H9 (cell line): ENCODE data around the gene DENND11. TPM values are rescaled to one million over a fixed set of nuclear protein-coding genes. Genes with fewer than 3 reads are reported as not detected.

Experiments
- DNase-seq: peaks from one replicate; pipeline ENCODE4 v3.0.0-alpha.2; 2017
- H2AFZ ChIP-seq: one replicate; pipeline ENCODE4 v1.6.1; 2013; ENCODE audit warnings: mild to moderate bottlenecking, low read length, control low read depth, moderate library complexity
- H2AK5ac ChIP-seq: 2 replicates; pipeline ENCODE4 v1.6.1; 2013; ENCODE audit warnings: low read length, control low read depth, mixed read lengths; ENCODE audit not compliant: insufficient read length
- H2BK120ac ChIP-seq: one replicate; pipeline ENCODE4 v1.6.1; 2013; ENCODE audit warnings: low read depth, mild to moderate bottlenecking, low read length, control low read depth, inconsistent platforms; ENCODE audit not compliant: poor library complexity, severe bottlenecking
- H2BK12ac ChIP-seq: 2 replicates; pipeline ENCODE4 v1.6.1; 2013; ENCODE audit warnings: low read length, control low read depth, mixed read lengths, low read depth; ENCODE audit not compliant: insufficient read length
- H2BK15ac ChIP-seq: 2 replicates; pipeline ENCODE4 v1.6.1; 2013; ENCODE audit warnings: low read depth, low read length, control low read depth
- H2BK20ac ChIP-seq: one replicate; pipeline ENCODE4 v1.6.1; 2013; ENCODE audit warnings: low read depth, mild to moderate bottlenecking, low read length, control low read depth, inconsistent platforms; ENCODE audit not compliant: poor library complexity, severe bottlenecking
- H2BK5ac ChIP-seq: 2 replicates; pipeline ENCODE4 v1.6.1; 2013; ENCODE audit warnings: low read length, control low read depth, mixed read lengths; ENCODE audit not compliant: insufficient read length
- H3K14ac ChIP-seq: 2 replicates; pipeline ENCODE4 v1.6.1; 2013; ENCODE audit warnings: low read length, control low read depth; ENCODE audit not compliant: insufficient read depth
- H3K18ac ChIP-seq: 2 replicates; pipeline ENCODE4 v1.6.1; 2013; ENCODE audit warnings: low read depth, mild to moderate bottlenecking, mixed read lengths, low read length, control low read depth; ENCODE audit not compliant: insufficient read length
- H3K23ac ChIP-seq: 2 replicates; pipeline ENCODE4 v1.6.1; 2013; ENCODE audit warnings: low read length, control low read depth, mixed read lengths, low read depth; ENCODE audit not compliant: insufficient read length
- H3K23me2 ChIP-seq: 2 replicates; pipeline ENCODE4 v1.6.1; 2013; ENCODE audit warnings: low read depth, mild to moderate bottlenecking, mixed read lengths, low read length, control low read depth; ENCODE audit not compliant: insufficient read length, poor library complexity, severe bottlenecking
- H3K27ac ChIP-seq: 2 replicates; pipeline ENCODE4 v1.5.1; 2013; ENCODE audit warnings: low read length, control low read depth, mixed read lengths, low read depth; ENCODE audit not compliant: insufficient read length
- H3K27me3 ChIP-seq: 2 replicates; pipeline ENCODE4 v1.6.1; 2013; ENCODE audit warnings: low read length, control low read depth, inconsistent platforms; ENCODE audit not compliant: insufficient read depth
- H3K4ac ChIP-seq: 2 replicates; pipeline ENCODE4 v1.6.1; 2013; ENCODE audit warnings: low read depth, mild to moderate bottlenecking, control low read depth, inconsistent platforms, low read length, moderate library complexity
- H3K4me1 ChIP-seq: 2 replicates; pipeline ENCODE4 v1.6.1; 2013; ENCODE audit warnings: low read length, control low read depth, inconsistent platforms; ENCODE audit not compliant: insufficient read depth
- H3K4me2 ChIP-seq: 2 replicates; pipeline ENCODE4 v1.6.1; 2013; ENCODE audit warnings: low read length, control low read depth, mixed read lengths; ENCODE audit not compliant: insufficient read length, insufficient read depth
- H3K56ac ChIP-seq: 2 replicates; pipeline ENCODE4 v1.6.1; 2013; ENCODE audit warnings: low read depth, mild to moderate bottlenecking, mixed read lengths, low read length, control low read depth; ENCODE audit not compliant: insufficient read length
- H3K79me1 ChIP-seq: 2 replicates; pipeline ENCODE4 v1.6.1; 2013; ENCODE audit warnings: low read depth, mild to moderate bottlenecking, moderate library complexity, low read length, control low read depth, inconsistent platforms; ENCODE audit not compliant: insufficient read depth, poor library complexity, severe bottlenecking
- H3K79me2 ChIP-seq: 2 replicates; pipeline ENCODE4 v1.6.1; 2013; ENCODE audit warnings: low read length, control low read depth, inconsistent platforms; ENCODE audit not compliant: insufficient read depth
- H3K9ac ChIP-seq: 2 replicates; pipeline ENCODE4 v1.6.1; 2013; ENCODE audit warnings: low read length, control low read depth, mixed read lengths; ENCODE audit not compliant: insufficient read length; ENCODE audit errors: extremely low read depth
- H3K9me3 ChIP-seq: one replicate; pipeline ENCODE4 v1.6.1; 2013; ENCODE audit warnings: low read depth, low read length, inconsistent platforms; ENCODE audit not compliant: control insufficient read depth
- H3T11ph ChIP-seq: one replicate; pipeline ENCODE4 v1.6.1; 2013; ENCODE audit warnings: mild to moderate bottlenecking, low read length, control low read depth, inconsistent platforms
- H4K20me1 ChIP-seq: one replicate; pipeline ENCODE4 v1.6.1; 2013; ENCODE audit not compliant: control insufficient read depth, insufficient read length, insufficient read depth
- H4K5ac ChIP-seq: 2 replicates; pipeline ENCODE4 v1.6.1; 2013; ENCODE audit warnings: low read depth, mild to moderate bottlenecking, mixed read lengths, low read length, control low read depth; ENCODE audit not compliant: insufficient read length
- H4K8ac ChIP-seq: replicated peaks from 2 replicates; pipeline ENCODE4 v1.6.1; 2013; ENCODE audit warnings: low read length, control low read depth, mixed read lengths, low read depth; ENCODE audit not compliant: insufficient read length
- H4K91ac ChIP-seq: 2 replicates; pipeline ENCODE4 v1.6.1; 2013; ENCODE audit warnings: low read depth, mild to moderate bottlenecking, moderate library complexity, mixed read lengths, low read length, control low read depth; ENCODE audit not compliant: insufficient read length
- H3K27ac Mint-ChIP-seq, 3 experiments: 2 replicates in 2 of 3; 3 replicates in 1 of 3; pipeline ENCODE4 v1.8.0; 2020 to 2021; ENCODE audit warnings: mixed read lengths in 3 of 3, mild to moderate bottlenecking in 1 of 3, moderate library complexity in 1 of 3
- H3K27me3 Mint-ChIP-seq: 2 replicates; pipeline ENCODE4 v1.8.0; 2021; ENCODE audit warnings: low read depth, mild to moderate bottlenecking, moderate library complexity, mixed read lengths
- H3K36me3 Mint-ChIP-seq, 3 experiments: 2 replicates in 2 of 3; 3 replicates in 1 of 3; pipeline ENCODE4 v1.8.0; 2020 to 2021; ENCODE audit warnings: low read depth in 3 of 3, mixed read lengths in 3 of 3; ENCODE audit not compliant: insufficient read depth in 1 of 3
- H3K4me1 Mint-ChIP-seq, 2 experiments: 2 replicates each; pipeline ENCODE4 v1.8.0; 2020; ENCODE audit warnings: mixed read lengths in 2 of 2
- H3K4me3 Mint-ChIP-seq, 2 experiments: 2 replicates in 1 of 2; 3 replicates in 1 of 2; pipeline ENCODE4 v1.8.0; 2020 to 2021; ENCODE audit warnings: mild to moderate bottlenecking in 2 of 2, mixed read lengths in 2 of 2, moderate library complexity in 1 of 2
- H3K9me3 Mint-ChIP-seq, 2 experiments: 2 replicates in 1 of 2; 3 replicates in 1 of 2; pipeline ENCODE4 v1.8.0; 2020; ENCODE audit warnings: mild to moderate bottlenecking in 2 of 2, mixed read lengths in 2 of 2, moderate library complexity in 1 of 2
- CTCF ChIP-seq: fragments of 200-600 bp; sonication (generic); conservative IDR thresholded peaks from 3 replicates; pipeline ENCODE4 v1.8.0; 2021; ENCODE audit warnings: antibody characterized with exemption, mild to moderate bottlenecking
- WGBS: extraction: QIAGEN DNeasy Blood & Tissue Kit; methylation state at CpG from one replicate; pipeline ENCODE4 v1.1.7; 2013; ENCODE audit warnings: missing lambda C conversion rate, low lambda C conversion rate, mixed read lengths; ENCODE audit not compliant: insufficient read length; ENCODE audit errors: extremely low coverage; 5-methylcytosine and 5-hydroxymethylcytosine counted together
- total RNA-seq: library from RNA; stranded (reverse); gene quantifications from 2 replicates; pipeline ENCODE4 v1.2.1, GENCODE V29; 2021

The DENND11 gene
- total RNA-seq, 1 experiment from 2014 or later: 21.9 TPM

GRCh38 chr7:141675436-141676215, 26.3 kb downstream of the DENND11 start:
- no CpG with 5 or more reads among the region's 6 CpGs for WGBS

More at GRCh38 chr7:141675436-141676215, 26.3 kb downstream of the DENND11 start:
- H2BK120ac ChIP-seq: no peak overlapping the region
- H3K4ac ChIP-seq: no peak overlapping the region
- H3K36me3 Mint-ChIP-seq: peaks cover 20 to 34% (median 26%) of the 10 kb centered on the region in 3 experiments
- H2AK5ac ChIP-seq: no peak overlapping the region
- peaks cover 7 to 14% of the 10 kb centered on the region in 2 experiments for H3K4me1 Mint-ChIP-seq
- no peak overlapping the region for H4K91ac ChIP-seq
- no peak overlapping the region for H3K9ac ChIP-seq
- H3K27ac Mint-ChIP-seq: no peak overlapping the region
- no peak for DNase-seq
- no peaks in the 10 kb centered on the region for H3K79me1 ChIP-seq
- H4K5ac ChIP-seq: no peak overlapping the region
- no peak overlapping the region for H3K56ac ChIP-seq
- H3K23me2 ChIP-seq: no peaks in the 10 kb centered on the region
- H3K27me3 Mint-ChIP-seq: no peaks in the 10 kb centered on the region
- peaks cover 2 to 3% of the 10 kb centered on the region in 2 experiments; a peak in 3 of 5 replicates for H3K9me3 Mint-ChIP-seq
- H3K23ac ChIP-seq: no peak overlapping the region
- H3K18ac ChIP-seq: no peak overlapping the region
- no peak overlapping the region for H4K8ac ChIP-seq
- H2BK5ac ChIP-seq: no peak overlapping the region
- no peak overlapping the region for H3K4me2 ChIP-seq
- TF ChIP-seq CTCF: no peak
- H3K9me3 ChIP-seq: no peaks in the 10 kb centered on the region
- H2BK20ac ChIP-seq: no peak overlapping the region
- no peaks in the 10 kb centered on the region for H4K20me1 ChIP-seq
- H2BK15ac ChIP-seq: no peak overlapping the region
- no peak overlapping the region for H3K27ac ChIP-seq
- H3K4me3 Mint-ChIP-seq: no peak overlapping the region
- no peaks in the 10 kb centered on the region for H3K79me2 ChIP-seq
- H2BK12ac ChIP-seq: no peak overlapping the region
- no peak overlapping the region for H3T11ph ChIP-seq
- no peak overlapping the region for H2AFZ ChIP-seq
- peaks cover 5% of the 10 kb centered on the region; the same call in 1 of the 2 replicates for H3K4me1 ChIP-seq
- no peak overlapping the region for H3K14ac ChIP-seq
- H3K27me3 ChIP-seq: no peaks in the 10 kb centered on the region
